DMS79 (cell line): ENCODE measurements around the gene CFAP61.
"Not testable (repeated sequence)": the region's sequence is repeated elsewhere in the genome, so short reads cannot be mapped to it uniquely, and the experiment has no call there.

ENCODE experiments used
- DNase-seq: peaks from one replicate; lab custom pipeline; 2025; lab: John Stamatoyannopoulos, UW

Gene CFAP61

GRCh38 chr20:20322912-20323311 is 270.6 kb downstream of the CFAP61 start:
- DNase-seq: no peak

DNA sequence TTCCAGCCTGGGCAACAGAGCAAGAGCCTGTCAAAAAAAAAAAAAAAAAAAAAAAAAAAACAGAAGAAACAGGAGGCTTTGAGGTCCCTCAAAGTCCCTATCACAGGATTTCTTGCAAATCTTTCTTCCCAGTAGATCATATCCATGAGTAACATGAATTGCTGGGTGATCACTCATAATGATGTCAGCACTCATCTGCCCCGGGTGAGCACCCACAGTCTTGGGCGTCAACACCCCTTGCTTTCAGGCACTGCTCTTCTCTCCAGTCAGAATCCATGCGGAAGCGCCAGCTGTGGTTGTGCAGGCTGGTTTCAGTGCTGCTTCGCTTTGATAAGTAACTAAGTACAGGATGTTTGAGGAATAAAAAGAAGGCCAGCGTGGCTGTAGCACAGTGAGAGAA is 275.4 kb downstream of the CFAP61 start:
- no peak for DNase-seq

- no peak for DNase-seq
Observed at GRCh38 chr20:20329564-20329963, 277.2 kb downstream of the CFAP61 start.

- no peak for DNase-seq
Observed at GRCh38 chr20:20331156-20331555, 278.8 kb downstream of the CFAP61 start.

DNA sequence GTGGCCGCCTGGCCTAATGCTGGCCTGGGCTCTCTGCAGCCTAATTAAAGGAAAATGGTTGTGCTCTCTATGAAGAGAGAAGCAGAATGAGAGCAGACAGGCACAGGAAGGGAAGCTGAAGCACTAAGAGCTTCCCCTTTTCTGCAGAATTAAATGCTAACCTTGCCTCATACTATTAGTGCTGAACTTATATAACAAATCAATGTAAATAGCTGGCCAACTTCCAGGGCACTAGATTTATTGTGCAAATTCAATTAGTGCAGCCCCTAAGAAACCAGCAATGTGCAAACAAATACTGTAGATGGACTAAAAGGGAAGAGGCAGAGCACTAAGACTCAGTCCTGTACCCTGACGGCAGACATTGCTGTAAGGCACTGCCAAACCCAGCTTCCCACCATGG is 279.5 kb downstream of the CFAP61 start:
- no peak for DNase-seq

- no peak for DNase-seq
Observed at GRCh38 chr20:20333866-20334265, 281.5 kb downstream of the CFAP61 start.

DNA sequence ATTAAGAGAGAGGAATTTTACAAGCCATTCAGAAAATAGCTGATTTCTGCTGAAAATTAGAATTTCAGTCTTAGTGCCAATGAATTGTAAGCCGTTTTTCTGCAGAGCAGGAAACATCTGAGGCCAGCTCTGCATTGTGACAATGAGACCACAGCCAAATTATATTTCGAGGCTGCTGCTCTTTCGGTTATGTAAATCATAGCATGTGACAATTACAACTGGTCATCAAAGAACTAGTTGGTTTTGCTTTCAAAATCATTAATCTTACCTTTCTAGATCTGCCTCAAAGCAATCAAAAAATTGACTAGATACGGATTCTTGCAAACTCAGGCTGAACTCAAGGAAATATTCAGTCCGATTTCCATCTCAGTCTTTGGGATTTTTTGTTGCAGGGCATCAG is 282.2 kb downstream of the CFAP61 start:
- no peak for DNase-seq

GRCh38 chr20:20338133-20338730 is 285.9 kb downstream of the CFAP61 start:
- no peak for DNase-seq

- DNase-seq: no peak
Observed at GRCh38 chr20:20340443-20340842, 288.1 kb downstream of the CFAP61 start.

DNA sequence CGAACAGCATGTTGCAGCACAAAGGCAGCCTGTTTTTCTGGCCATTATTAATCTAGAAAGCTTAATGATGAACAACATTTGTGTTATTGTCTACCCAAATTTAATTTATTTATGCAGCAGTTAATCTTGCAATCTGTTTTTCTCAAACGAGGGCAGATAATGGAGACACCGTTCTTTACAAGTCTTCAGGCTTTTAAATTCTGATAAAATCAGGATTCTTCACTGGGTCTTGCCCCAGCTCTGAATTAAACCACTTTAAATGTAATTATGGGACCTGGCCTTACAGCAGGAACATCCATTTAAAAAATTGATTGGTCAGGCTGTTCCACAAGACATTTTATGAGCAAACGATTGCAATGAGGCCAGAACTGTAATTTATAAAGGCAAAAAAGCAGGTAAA is 289.0 kb downstream of the CFAP61 start:
- no peak for DNase-seq

DNA sequence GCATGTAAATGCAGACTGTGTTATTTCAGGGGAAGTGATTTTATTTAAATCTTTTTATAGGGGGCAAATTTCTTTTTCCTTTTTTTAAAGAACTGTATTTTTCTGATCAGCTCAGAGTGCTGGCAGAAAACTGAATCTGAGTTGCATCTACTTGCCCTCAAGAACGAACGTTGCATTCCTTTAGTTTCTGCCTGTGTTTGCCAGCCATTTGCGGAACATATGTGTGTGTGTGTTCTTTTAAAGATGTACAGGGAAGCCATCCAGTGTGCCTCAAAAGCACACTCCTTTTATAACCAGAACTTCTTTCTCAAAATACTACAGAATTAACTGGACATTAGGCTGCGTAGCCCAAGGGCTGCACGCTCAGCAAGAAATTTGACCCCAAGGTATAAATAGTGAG is 289.7 kb downstream of the CFAP61 start:
- DNase-seq: no peak

DNA sequence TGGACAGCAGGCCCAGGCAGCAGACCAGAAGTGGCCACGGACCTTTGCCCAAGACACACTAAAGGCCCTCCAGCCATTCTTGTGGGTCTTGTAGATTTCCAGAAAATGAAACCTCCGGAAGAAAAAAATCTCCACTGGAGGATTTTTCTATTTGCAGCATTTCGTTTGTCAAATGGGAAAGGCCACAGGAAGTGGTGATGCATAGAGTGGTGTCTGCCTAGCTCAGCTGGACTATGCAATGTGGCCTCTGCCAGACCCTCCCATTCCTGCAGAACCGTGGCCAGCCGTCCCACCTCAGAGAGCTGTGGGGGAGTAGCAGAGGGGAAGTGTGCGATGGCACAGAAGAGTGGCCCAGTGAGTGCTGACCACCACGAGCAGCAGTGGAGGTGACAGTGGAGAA is 291.6 kb downstream of the CFAP61 start:
- no peak for DNase-seq

GRCh38 chr20:20344476-20344875 is 292.1 kb downstream of the CFAP61 start:
- no peak for DNase-seq

GRCh38 chr20:20353576-20353975 is 301.2 kb downstream of the CFAP61 start:
- no peak for DNase-seq

GRCh38 chr20:20355503-20355902 is 303.2 kb downstream of the CFAP61 start:
- DNase-seq: not testable (repeated sequence)

DNA sequence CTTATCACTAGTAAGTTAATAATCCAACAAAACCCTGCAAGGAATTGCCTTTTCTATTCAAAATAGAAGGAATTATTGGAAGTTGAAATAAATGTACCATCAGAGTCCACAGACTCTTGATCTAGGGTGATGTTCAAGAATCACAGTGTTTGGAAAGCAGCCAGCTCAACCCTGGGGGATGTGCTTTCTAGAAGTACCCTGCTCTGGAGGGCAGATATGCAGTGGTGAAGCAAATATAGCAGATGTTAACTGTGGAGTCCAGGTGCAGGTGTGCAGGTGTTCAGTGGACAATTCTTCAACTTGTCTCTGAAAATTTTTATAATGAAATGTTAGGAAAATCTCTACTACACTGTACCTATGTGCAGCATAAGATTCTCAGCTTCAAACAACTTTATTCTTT is 306.5 kb downstream of the CFAP61 start:
- DNase-seq: peak; percentile 22

DNA sequence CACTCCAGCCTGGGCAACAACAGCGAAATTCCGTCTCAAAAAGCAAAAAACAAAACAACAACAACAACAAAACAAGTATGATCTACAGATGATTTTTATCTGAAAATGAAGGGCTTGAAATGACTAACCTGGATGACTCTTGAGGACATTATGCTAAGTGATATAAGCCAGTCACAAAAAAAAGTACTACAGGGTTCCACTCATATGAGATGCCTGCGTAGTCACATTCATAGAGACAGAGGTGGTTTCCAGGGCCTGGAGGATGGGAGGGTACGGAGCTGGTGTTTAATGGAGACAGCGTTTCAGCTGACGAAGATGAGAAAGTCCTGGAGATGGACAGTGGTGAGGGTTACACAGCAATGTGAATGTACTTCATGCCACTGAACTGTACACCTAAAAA is 307.3 kb downstream of the CFAP61 start:
- DNase-seq: no peak

DNA sequence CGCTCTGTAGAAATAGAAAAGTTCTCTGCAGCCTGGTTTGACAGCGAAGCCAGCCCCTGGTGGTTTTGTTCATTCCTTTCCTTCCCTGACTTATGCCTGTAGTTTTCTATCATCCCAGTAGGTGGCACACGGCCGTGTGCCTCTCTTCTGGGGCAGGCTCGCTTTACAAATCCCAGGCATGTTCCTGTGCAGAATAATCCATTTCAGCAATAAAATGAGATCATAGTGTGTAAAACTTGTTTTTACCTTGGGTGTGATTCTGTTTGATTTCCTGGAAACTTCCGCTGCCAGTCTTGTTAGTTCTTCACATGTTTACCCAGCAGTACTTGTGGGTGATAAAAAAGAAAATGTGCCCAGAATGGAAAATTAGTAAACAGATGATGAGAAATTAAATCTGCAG is 308.1 kb downstream of the CFAP61 start:
- DNase-seq: no peak

DNA sequence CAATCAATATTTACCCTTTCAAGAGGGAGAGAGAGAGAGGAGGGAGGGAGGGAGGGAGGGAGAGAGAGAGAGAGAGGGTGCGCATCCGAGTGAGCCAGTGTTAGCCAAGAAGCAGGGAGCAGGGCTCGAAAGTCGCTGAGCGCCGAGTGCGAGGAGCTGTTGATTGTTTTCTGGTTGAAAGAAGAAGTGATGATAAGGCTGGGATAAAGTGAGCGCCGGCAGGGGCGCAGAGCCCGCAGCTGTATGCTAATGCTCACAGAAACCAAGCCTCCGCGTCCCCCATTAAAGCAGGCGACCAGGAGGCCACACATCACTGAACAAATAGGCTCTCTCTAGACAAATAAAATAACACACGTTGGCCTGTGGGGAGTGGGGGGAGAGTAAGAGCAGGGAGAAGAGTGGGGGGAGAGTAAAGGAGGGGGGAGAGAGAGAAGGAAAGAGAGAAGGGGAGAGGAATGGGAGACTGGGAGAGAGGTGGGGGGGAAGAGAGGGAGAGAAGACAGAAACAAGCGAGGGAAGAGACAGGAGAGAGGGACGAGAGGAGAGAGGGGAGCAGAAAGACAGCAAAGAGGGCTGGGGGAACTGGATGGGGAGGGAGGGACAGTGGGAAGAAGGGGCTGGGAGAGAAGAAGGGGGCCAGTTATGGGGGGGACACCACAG is 310.6 kb downstream of the CFAP61 start:
- peak; percentile 90 for DNase-seq

DNA sequence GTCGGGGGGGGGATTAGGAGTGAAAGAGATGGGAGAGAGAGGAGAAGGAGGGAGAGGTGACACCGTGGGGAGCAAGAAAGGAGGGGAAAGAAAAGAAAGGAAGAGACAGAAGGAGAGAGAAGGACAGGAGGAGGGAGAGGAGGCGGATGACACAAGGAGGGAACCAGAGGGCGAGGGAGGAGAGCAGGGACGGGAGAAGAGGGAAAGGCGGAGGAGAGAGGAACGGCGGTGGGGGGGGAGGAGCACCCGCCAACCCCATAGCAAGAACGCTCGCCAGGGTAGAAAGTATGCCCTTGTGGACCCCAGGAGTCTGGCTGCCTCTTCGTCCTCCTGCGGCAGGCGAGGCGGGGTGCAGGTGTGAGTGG is 311.1 kb downstream of the CFAP61 start:
- DNase-seq: peak; percentile 49

GRCh38 chr20:20363799-20364592 is 311.7 kb downstream of the CFAP61 start:
- peak; percentile 79 for DNase-seq

- no peak for DNase-seq
Observed at GRCh38 chr20:20364593-20365479, 312.5 kb downstream of the CFAP61 start.
